ENCODE measurements around the gene FERMT3. TPM values are rescaled to one million over a fixed set of nuclear protein-coding genes. Genes with fewer than 3 reads are reported as not detected.

The FERMT3 gene
- total and polyA plus RNA-seq, 2 of the 13 experiments (the other 11 are each of a cell fraction or from before 2014, with no cell fraction given): 0.29 TPM; not detected in 1

DNA sequence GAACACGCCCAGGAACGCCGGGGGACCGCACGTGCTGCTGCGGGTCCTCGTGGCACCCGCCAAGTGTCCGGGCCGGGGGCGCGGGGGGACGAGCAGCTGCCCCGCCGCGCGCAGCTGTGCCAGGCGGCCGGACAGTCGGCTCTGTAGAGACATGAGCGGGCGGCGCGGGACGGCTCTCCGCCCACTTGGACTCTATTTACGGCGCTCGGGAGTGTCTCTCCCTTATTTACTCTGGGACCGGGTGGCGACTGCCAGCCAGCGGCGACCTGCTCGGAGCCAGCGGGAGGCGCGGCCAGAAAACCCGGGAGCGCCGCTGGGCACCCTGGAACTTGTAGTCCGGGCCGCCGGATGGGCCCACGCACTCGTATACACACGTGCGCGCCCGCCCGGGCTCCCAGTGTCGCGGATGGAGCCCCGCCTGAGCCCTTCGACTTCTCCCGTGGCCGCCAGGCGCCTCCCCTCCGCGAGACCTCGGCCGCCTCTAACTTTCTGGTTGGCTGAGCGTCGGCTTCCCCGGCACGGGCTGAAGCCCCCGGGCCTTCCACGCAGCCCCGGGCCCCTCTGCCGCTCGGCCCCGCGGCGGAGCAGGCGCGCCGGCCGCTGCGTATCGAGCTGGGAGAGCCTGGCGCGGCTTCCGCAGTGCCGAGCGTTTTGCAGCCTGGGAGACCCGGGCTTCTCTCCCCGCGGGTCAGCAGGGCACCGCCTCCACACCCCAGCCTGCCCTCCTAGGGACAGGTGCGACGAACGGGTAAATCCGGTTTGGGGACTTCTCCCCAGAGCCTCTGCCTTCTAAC, 40.5 kb upstream of the FERMT3 start, which contains the start of gene MACROD1 (continued):
- TF ChIP-seq, protein P1, sequence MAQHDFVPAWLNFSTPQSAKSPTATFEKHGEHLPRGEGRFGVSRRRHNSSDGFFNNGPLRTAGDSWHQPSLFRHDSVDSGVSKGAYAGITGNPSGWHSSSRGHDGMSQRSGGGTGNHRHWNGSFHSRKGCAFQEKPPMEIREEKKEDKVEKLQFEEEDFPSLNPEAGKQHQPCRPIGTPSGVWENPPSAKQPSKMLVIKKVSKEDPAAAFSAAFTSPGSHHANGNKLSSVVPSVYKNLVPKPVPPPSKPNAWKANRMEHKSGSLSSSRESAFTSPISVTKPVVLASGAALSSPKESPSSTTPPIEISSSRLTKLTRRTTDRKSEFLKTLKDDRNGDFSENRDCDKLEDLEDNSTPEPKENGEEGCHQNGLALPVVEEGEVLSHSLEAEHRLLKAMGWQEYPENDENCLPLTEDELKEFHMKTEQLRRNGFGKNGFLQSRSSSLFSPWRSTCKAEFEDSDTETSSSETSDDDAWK (CRISPR knock-in tag; IDR thresholded peaks at IDR 0.05): no peak
- TF ChIP-seq, protein P2, sequence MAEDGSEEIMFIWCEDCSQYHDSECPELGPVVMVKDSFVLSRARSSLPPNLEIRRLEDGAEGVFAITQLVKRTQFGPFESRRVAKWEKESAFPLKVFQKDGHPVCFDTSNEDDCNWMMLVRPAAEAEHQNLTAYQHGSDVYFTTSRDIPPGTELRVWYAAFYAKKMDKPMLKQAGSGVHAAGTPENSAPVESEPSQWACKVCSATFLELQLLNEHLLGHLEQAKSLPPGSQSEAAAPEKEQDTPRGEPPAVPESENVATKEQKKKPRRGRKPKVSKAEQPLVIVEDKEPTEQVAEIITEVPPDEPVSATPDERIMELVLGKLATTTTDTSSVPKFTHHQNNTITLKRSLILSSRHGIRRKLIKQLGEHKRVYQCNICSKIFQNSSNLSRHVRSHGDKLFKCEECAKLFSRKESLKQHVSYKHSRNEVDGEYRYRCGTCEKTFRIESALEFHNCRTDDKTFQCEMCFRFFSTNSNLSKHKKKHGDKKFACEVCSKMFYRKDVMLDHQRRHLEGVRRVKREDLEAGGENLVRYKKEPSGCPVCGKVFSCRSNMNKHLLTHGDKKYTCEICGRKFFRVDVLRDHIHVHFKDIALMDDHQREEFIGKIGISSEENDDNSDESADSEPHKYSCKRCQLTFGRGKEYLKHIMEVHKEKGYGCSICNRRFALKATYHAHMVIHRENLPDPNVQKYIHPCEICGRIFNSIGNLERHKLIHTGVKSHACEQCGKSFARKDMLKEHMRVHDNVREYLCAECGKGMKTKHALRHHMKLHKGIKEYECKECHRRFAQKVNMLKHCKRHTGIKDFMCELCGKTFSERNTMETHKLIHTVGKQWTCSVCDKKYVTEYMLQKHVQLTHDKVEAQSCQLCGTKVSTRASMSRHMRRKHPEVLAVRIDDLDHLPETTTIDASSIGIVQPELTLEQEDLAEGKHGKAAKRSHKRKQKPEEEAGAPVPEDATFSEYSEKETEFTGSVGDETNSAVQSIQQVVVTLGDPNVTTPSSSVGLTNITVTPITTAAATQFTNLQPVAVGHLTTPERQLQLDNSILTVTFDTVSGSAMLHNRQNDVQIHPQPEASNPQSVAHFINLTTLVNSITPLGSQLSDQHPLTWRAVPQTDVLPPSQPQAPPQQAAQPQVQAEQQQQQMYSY (CRISPR knock-in tag; IDR thresholded peaks at IDR 0.05): peak; percentile 61; the same call in 1 of the 2 replicates
- TF ChIP-seq RFXANK (CRISPR knock-in tag; IDR thresholded peaks at IDR 0.05): no peak; the same call in 1 of the 2 replicates
- peak; percentile 39; the same call in 1 of the 2 replicates for TF ChIP-seq BRD4 (CRISPR knock-in tag; IDR thresholded peaks at IDR 0.05)
- TF ChIP-seq, protein P3, sequence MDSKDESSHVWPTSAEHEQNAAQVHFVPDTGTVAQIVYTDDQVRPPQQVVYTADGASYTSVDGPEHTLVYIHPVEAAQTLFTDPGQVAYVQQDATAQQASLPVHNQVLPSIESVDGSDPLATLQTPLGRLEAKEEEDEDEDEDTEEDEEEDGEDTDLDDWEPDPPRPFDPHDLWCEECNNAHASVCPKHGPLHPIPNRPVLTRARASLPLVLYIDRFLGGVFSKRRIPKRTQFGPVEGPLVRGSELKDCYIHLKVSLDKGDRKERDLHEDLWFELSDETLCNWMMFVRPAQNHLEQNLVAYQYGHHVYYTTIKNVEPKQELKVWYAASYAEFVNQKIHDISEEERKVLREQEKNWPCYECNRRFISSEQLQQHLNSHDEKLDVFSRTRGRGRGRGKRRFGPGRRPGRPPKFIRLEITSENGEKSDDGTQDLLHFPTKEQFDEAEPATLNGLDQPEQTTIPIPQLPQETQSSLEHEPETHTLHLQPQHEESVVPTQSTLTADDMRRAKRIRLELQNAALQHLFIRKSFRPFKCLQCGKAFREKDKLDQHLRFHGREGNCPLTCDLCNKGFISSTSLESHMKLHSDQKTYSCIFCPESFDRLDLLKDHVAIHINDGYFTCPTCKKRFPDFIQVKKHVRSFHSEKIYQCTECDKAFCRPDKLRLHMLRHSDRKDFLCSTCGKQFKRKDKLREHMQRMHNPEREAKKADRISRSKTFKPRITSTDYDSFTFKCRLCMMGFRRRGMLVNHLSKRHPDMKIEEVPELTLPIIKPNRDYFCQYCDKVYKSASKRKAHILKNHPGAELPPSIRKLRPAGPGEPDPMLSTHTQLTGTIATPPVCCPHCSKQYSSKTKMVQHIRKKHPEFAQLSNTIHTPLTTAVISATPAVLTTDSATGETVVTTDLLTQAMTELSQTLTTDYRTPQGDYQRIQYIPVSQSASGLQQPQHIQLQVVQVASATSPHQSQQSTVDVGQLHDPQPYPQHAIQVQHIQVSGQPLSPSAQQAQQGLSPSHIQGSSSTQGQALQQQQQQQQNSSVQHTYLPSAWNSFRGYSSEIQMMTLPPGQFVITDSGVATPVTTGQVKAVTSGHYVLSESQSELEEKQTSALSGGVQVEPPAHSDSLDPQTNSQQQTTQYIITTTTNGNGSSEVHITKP (CRISPR knock-in tag; IDR thresholded peaks at IDR 0.05; ENCODE audit: low read depth): peak; percentile 33; the same call in 1 of the 2 replicates
- TF ChIP-seq HHEX (CRISPR knock-in tag; IDR thresholded peaks at IDR 0.05): no peak
- no peak for TF ChIP-seq ZNF780A (CRISPR knock-in tag; IDR thresholded peaks at IDR 0.05)
- TF ChIP-seq ZNF160 (CRISPR knock-in tag; IDR thresholded peaks at IDR 0.05): peak; percentile 80
- TF ChIP-seq FOXK2 (IDR thresholded peaks at IDR 0.05): 0 out of 2 replicates have a peak, but pooled peaks have one; percentile 54
- TF ChIP-seq ZNF12 (CRISPR knock-in tag; IDR thresholded peaks at IDR 0.05): no peak
- no peak for TF ChIP-seq PCBP2 (optimal IDR thresholded peaks at IDR 0.05; ENCODE audit: low read depth, low read length, poor library complexity, severe bottlenecking)
- no peak for TF ChIP-seq ZNF703 (CRISPR knock-in tag; IDR thresholded peaks at IDR 0.05; ENCODE audit: borderline replicate concordance)
- no peak for TF ChIP-seq SYNCRIP (IDR thresholded peaks at IDR 0.05; ENCODE audit: insufficient read depth, low read depth, low read length)
- no peak for TF ChIP-seq RELA (CRISPR knock-in tag; IDR thresholded peaks at IDR 0.05)
- TF ChIP-seq AHR (CRISPR knock-in tag; IDR thresholded peaks at IDR 0.05): peak; percentile 42; the same call in 1 of the 2 replicates
- no peak for TF ChIP-seq FOXM1 (CRISPR knock-in tag; IDR thresholded peaks at IDR 0.05)
- no peak for TF ChIP-seq NFIB (CRISPR knock-in tag; IDR thresholded peaks at IDR 0.05; ENCODE audit: borderline replicate concordance)
- TF ChIP-seq ZNF567 (CRISPR knock-in tag; IDR thresholded peaks at IDR 0.05; ENCODE audit: borderline replicate concordance): no peak; the same call in 1 of the 2 replicates
- TF ChIP-seq ZNF670 (CRISPR knock-in tag; IDR thresholded peaks at IDR 0.05; ENCODE audit: borderline replicate concordance): 0 out of 2 replicates have a peak, but pooled peaks have one; percentile 73
